Activated CD4-positive, alpha-beta T cell treated with anti-CD3 and anti-CD28 coated beads, Interleukin-2, amount 10 ng/mL, durations not matched to agents 24 days and 14 days (primary cell): ENCODE measurements around the gene GNAS-AS1. TPM values are rescaled to one million over a fixed set of nuclear protein-coding genes. Genes with fewer than 3 reads are reported as not detected.

Experiments used
- DNase-seq: peaks from one replicate; pipeline ENCODE4 v3.0.0; 2022
- H3K27ac Mint-ChIP-seq: one replicate; pipeline ENCODE4 v1.8.0; 2022; ENCODE audit warnings: mild to moderate bottlenecking, mixed read lengths
- H3K27me3 Mint-ChIP-seq: one replicate; pipeline ENCODE4 v1.8.0; 2022; ENCODE audit warnings: mixed read lengths
- H3K36me3 Mint-ChIP-seq: one replicate; pipeline ENCODE4 v1.8.0; 2022; ENCODE audit warnings: low read depth, mild to moderate bottlenecking, mixed read lengths
- H3K4me1 Mint-ChIP-seq: one replicate; pipeline ENCODE4 v1.8.0; 2021; ENCODE audit warnings: mixed read lengths
- H3K4me3 Mint-ChIP-seq: one replicate; pipeline ENCODE4 v1.8.0; 2022; ENCODE audit warnings: mild to moderate bottlenecking, moderate library complexity, mixed read lengths
- H3K9me3 Mint-ChIP-seq: one replicate; pipeline ENCODE4 v1.8.0; 2021; ENCODE audit warnings: mixed read lengths
- intact Hi-C: fragments of 100-400 bp; cut with micrococcal nuclease; formaldehyde crosslinking; loops from one replicate; pipeline ENCODE4 v1.15.1; 2023
- total RNA-seq: library from RNA; stranded (reverse); gene quantifications from 2 replicates; pipeline ENCODE4 v1.2.3, GENCODE V29; 2022

Gene GNAS-AS1
- total RNA-seq, 1 donor from 2014 or later, result 1.6 TPM

DNA sequence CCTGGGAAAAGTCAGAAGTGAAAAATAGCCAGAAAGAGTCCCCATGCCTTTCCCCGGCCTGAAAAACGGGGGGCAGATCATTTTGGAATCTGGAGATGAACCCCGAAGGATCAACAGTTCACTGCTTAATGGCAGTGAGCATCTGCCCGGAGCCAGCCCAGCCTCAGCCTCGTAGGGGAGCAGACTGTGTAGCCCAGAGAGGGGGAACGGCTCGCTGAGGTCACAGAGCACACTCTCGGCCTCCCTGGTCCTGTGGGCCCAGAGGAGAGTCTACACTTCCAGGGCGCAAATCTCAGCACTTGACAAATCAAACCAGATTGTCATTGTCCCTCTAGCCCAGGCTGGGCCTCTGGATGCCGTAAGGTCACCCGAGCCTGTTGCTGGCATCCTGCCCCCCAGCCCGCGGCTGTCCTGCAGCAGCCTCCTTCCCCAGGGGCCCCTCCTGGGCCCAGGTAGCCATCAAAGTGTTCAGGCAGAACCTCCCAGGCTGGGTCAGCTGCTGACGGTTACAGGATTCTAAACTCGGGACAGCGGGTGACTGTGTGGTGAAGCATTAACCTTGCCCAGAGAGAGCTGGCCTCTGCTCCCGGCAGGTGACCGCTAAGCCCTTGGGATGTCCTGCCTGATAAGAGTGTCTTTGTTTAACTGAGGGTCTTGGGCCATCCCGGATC, 56.1 kb downstream of the GNAS-AS1 start:
- H3K4me1 Mint-ChIP-seq, result no peaks in the 10 kb centered on the region
- no peak for DNase-seq
- H3K27me3 Mint-ChIP-seq, result peaks cover 10% of the 10 kb centered on the region
- no peak overlapping the region for H3K4me3 Mint-ChIP-seq
- intact Hi-C loops, result no loop called here
- H3K36me3 Mint-ChIP-seq, result no peaks in the 10 kb centered on the region
- H3K9me3 Mint-ChIP-seq, result no peaks in the 10 kb centered on the region
- H3K27ac Mint-ChIP-seq, result no peak overlapping the region

DNA sequence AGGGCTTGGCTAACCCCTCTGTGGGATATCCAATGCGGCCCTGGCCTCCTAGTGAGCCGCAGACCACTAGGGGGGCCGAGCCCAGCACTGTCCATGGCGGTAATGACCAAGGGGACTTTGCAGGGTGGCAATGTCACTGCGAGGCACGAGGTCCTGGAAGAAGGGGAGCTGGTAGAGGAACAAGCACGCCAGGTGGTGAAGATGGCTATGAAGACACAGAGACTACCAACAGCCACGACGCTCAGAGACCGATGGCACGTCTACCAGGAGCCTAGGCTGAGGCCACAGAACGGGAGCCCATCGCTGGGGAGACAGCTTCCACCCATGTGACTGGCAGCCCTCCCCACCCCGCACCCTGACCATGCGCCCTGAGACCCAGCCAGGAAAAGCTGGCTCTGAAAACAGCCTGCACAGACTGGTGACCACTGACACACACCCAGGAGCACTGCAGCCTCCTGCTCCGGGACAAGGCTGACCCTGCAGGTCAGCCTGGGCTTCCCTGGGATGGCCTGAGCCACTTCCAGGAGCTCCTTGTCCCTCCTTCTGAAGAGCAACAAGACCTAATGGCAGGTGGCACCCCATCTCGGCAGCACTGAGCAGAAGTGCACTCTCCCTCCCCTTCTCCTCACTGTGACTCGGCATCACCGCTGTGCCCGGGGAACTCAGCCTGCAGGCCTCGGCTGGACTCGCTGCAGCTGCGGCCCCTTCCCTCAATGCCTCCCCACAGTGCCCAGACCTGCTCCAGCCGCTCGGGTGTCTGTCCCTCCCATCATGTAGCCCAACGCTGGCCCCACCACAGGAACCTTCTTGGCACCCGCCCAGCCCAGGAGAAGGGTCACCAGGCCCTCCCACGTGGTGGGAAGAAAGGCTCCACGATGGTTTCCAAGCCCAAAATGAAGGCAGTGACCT, 56.9 kb downstream of the GNAS-AS1 start:
- Mint-ChIP-seq H3K27me3 (peaks cover 10% of the 10 kb centered on the region), H3K36me3 (no peaks in the 10 kb centered on the region), H3K4me1 (no peaks in the 10 kb centered on the region), H3K27ac (no peak overlapping the region), H3K4me3 (no peak overlapping the region), H3K9me3 (no peaks in the 10 kb centered on the region)
- no peak for DNase-seq
- intact Hi-C loops, result no loop called here

GRCh38 chr20:58792426-58792825, 58.3 kb downstream of the GNAS-AS1 start:
- Mint-ChIP-seq H3K27ac (no peak overlapping the region), H3K4me1 (no peaks in the 10 kb centered on the region), H3K27me3 (peaks cover 11% of the 10 kb centered on the region), H3K4me3 (no peak overlapping the region), H3K9me3 (no peaks in the 10 kb centered on the region), H3K36me3 (no peaks in the 10 kb centered on the region)
- intact Hi-C loops, result no loop called here
- DNase-seq, result no peak

DNA sequence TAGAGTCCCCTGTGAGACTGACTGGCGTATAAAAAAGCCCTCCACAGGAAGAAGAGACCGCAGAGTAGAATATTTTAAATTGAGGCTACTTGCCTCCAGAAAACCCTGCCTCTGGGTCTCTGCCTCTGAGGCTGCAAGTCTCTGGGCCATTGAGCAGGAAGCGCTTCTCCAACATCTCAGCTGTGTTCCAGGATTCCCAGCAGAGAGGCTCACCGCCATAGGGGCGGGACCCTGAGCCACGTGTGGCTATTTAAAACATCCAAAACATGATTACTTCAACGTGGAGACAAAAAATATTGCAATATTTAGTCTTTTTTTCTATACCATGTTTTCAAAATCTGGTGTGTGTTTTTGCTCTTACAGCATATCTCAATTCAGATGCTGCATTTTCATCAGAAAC, 59.4 kb downstream of the GNAS-AS1 start:
- no peak for DNase-seq
- peaks cover 11% of the 10 kb centered on the region for H3K27me3 Mint-ChIP-seq
- no peak overlapping the region for H3K27ac Mint-ChIP-seq
- no peaks in the 10 kb centered on the region for H3K4me1 Mint-ChIP-seq
- no peaks in the 10 kb centered on the region for H3K36me3 Mint-ChIP-seq
- no peak overlapping the region for H3K4me3 Mint-ChIP-seq
- no peaks in the 10 kb centered on the region for H3K9me3 Mint-ChIP-seq
- intact Hi-C loops, result no loop called here

DNA sequence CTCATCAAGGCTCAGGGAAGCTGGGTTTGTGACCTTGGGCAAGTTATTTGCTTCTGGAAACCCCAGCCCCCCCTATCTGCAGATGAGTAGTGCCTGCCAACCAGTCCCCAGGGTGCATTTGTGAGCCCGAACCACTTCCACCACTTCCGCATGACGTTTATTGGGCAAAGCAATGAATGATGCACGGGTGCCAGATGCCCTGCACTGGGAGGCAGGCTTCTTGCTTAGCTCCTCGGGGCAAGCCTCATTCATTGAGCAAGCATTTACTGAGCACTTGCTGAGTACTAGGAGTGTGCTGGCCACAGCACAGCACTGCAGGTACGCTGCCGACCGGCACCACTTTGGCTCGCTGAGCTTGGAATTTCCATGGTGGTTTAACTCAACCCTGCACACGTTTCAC, 60.2 kb downstream of the GNAS-AS1 start:
- DNase-seq, result no peak

DNA sequence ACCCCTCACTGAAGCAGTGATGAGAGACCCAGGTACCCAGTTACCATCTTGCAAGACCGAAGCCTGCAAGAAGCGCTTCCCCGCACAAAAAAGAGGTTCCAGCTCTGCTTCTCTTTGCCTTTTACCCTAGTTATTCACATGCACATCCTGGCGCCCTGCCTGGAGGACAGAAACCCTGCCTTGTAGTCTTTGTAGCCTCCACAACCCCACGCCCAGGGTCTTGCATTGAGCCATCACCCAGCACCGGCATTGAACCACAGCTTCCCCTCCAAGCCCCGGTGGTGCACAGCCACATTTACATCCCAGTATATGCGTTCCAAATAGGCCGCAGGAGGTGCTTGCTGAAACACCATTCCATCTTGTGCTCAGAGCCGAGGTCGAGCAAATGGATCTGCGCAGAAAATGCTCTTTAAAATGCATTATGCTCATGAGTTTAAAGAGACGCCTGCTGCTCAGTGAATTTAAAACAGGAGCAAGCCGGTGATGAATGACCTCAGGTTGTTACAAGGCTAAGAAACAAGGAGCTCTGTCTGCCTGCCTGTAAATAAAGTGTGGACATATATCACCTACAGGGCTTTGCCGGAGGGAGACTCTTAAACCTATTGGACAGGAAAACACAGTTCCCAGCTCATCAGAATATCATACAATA, 61.7 kb downstream of the GNAS-AS1 start:
- Mint-ChIP-seq H3K4me3 (no peak overlapping the region), H3K9me3 (no peaks in the 10 kb centered on the region), H3K36me3 (no peaks in the 10 kb centered on the region), H3K27me3 (peaks cover 11% of the 10 kb centered on the region), H3K4me1 (no peaks in the 10 kb centered on the region), H3K27ac (no peak overlapping the region)
- intact Hi-C loops, result no loop called here
- no peak for DNase-seq

More for the DNA sequence above, 60.2 kb downstream of the GNAS-AS1 start:
- intact Hi-C loops, result no loop called here
- Mint-ChIP-seq H3K27me3 (peaks cover 11% of the 10 kb centered on the region), H3K36me3 (no peaks in the 10 kb centered on the region), H3K4me3 (no peak overlapping the region), H3K9me3 (no peaks in the 10 kb centered on the region), H3K4me1 (no peaks in the 10 kb centered on the region), H3K27ac (no peak overlapping the region)

DNA sequence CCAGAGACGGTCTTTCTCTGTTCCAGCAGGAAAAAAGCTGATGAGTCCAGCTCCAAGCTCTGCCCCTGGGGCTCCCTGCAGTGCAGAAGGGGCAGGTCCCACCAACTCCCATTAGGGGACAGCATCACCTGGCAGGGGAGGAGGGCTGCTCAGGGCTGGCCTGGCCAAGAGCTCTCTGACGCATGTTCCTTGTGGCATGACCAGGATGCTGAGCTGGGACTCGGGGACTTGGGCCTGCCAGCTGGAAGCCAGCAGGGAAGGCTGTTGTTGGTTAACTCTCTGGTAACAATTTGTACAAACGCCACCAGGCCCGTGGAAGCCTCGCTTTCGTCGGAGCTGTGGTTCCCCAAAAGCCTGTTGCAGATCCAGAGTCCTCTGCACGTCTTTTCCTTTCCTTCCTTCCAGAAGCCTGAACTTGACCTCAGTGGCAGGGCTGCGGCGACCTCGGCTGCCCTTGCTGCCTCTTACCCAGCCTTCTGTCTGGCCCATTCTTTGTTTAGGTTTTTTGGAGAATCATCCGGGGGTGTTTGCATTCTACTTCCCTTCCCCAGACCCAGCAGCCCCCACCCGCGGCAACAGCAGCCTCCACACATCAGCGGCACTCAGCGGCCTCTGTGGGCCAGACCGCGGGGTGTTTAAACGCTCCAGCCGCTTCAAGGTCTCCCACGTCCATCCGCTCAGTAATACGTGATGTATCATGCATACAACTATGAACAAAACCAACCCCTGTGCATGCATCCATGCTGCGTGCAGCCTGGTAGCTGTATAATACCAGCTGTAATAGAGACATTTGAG, 63.3 kb downstream of the GNAS-AS1 start:
- Mint-ChIP-seq H3K27me3 (peaks cover 18% of the 10 kb centered on the region), H3K36me3 (no peaks in the 10 kb centered on the region), H3K27ac (no peak overlapping the region), H3K4me3 (no peak overlapping the region), H3K4me1 (no peaks in the 10 kb centered on the region), H3K9me3 (no peaks in the 10 kb centered on the region)
- intact Hi-C loops, result no loop called here
- DNase-seq, result no peak

GRCh38 chr20:58784321-58785074, 66.2 kb downstream of the GNAS-AS1 start:
- no peak overlapping the region for H3K4me3 Mint-ChIP-seq
- no peaks in the 10 kb centered on the region for H3K9me3 Mint-ChIP-seq
- no peak overlapping the region for H3K27ac Mint-ChIP-seq
- intact Hi-C loops, result no loop called here
- no peaks in the 10 kb centered on the region for H3K4me1 Mint-ChIP-seq
- no peaks in the 10 kb centered on the region for H3K36me3 Mint-ChIP-seq
- peaks cover 23% of the 10 kb centered on the region for H3K27me3 Mint-ChIP-seq
- no peak for DNase-seq

DNA sequence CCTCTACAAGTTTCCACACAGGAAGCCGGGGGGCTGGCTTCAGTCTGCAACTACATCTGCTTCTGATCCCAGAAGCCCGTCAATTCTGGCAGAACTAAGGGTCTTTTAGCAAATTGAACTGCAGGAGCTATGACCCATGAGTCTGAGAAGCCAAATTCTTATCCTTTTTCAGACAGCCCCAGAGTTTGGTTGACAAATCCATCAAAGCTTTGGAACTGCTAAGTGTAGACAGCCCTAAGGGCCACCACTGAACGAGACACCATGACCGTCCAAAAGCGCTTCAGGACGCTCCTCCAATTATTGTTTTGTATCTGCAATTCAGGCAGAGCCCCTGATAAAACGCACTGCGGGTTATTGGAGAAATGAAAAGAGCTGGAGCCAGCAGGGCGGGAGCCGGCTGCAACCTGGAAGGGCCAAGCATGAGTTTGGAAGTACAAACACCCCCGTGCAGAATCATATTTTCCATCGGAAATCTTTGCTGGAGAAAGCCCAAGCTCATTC, 67.1 kb downstream of the GNAS-AS1 start:
- no peak for DNase-seq
- H3K36me3 Mint-ChIP-seq, result no peaks in the 10 kb centered on the region
- intact Hi-C loops, result no loop called here
- H3K4me1 Mint-ChIP-seq, result no peaks in the 10 kb centered on the region
- peaks cover 23% of the 10 kb centered on the region for H3K27me3 Mint-ChIP-seq
- H3K9me3 Mint-ChIP-seq, result no peaks in the 10 kb centered on the region
- no peak overlapping the region for H3K4me3 Mint-ChIP-seq
- H3K27ac Mint-ChIP-seq, result no peak overlapping the region

GRCh38 chr20:58781138-58781537, 69.6 kb downstream of the GNAS-AS1 start:
- DNase-seq, result no peak
- no peak overlapping the region for H3K4me3 Mint-ChIP-seq
- H3K27ac Mint-ChIP-seq, result no peak overlapping the region
- H3K4me1 Mint-ChIP-seq, result no peaks in the 10 kb centered on the region
- intact Hi-C loops, result no loop called here
- no peaks in the 10 kb centered on the region for H3K36me3 Mint-ChIP-seq
- H3K9me3 Mint-ChIP-seq, result no peaks in the 10 kb centered on the region
- H3K27me3 Mint-ChIP-seq, result peaks cover 35% of the 10 kb centered on the region

DNA sequence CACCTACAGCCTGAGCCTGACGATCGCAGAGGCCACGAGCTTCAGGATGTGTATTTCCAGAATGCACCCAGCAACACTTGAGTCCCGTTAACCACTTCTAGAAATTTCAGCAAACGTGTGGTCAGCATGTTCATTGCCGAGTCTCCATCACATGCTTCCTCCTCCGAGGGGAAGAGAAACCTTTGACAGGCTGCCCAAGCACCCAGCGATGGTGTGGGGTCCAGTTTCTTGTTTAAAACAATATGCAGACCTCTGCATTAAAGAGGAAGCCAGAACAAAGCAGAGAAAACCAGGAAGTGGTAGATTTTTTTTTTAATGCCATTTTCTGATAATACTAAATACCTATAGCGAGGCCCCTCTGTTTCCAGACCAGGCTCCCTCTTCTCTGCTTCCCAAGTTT, 71.9 kb downstream of the GNAS-AS1 start:
- intact Hi-C loops, result no loop called here
- no peak for DNase-seq

DNA sequence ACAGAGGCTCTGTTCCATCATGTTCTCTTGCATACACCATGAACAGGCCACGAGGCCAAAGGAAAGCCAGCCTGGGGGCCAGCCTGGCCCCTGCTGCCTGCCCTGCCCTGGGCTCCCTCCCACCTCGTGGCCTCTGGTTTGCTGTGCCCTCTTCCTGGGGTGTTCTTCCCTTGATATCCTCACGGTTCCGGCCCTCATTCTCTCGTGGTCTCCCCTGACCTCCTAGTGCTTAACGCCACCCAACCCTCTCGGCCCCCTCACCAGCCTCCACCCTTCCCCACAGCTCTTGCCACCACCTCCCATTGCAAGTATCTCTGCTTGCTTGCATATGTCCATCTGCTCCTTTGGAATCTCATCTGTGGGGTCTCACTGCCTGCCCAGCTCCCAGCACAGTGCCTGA, 73.0 kb downstream of the GNAS-AS1 start:
- H3K4me1 Mint-ChIP-seq, result no peaks in the 10 kb centered on the region

More for the DNA sequence above, 71.9 kb downstream of the GNAS-AS1 start:
- no peaks in the 10 kb centered on the region for H3K4me1 Mint-ChIP-seq
- no peak overlapping the region for H3K27ac Mint-ChIP-seq
- H3K36me3 Mint-ChIP-seq, result no peaks in the 10 kb centered on the region
- no peak overlapping the region for H3K4me3 Mint-ChIP-seq
- peaks cover 36% of the 10 kb centered on the region for H3K27me3 Mint-ChIP-seq
- H3K9me3 Mint-ChIP-seq, result no peaks in the 10 kb centered on the region

DNA sequence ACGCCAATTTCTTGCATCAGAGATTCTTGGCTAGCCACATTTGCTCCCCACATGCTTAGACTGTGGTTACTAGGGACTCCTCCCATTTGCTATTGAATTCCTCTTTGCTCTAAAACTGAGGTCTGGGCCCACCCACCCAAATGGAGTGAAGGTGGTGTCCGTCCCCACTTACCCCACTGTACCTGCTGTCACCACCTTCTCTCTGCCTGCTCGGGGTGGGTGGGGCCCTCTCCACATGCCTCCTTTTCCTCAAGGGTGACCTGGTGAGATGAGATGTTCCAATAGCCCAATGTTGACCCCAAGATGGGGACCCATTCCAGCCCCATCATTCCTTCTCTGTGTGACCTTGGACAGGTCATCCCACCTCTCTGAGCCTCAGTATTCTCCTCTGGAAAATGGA, 74.6 kb downstream of the GNAS-AS1 start:
- Mint-ChIP-seq H3K4me1 (no peaks in the 10 kb centered on the region), H3K27me3 (peaks cover 33% of the 10 kb centered on the region), H3K27ac (no peak overlapping the region), H3K9me3 (no peaks in the 10 kb centered on the region), H3K36me3 (no peaks in the 10 kb centered on the region), H3K4me3 (no peak overlapping the region)
- intact Hi-C loops, result no loop called here
- DNase-seq, result no peak

More for the DNA sequence above, 73.0 kb downstream of the GNAS-AS1 start:
- Mint-ChIP-seq H3K27me3 (peaks cover 36% of the 10 kb centered on the region), H3K9me3 (no peaks in the 10 kb centered on the region), H3K36me3 (no peaks in the 10 kb centered on the region), H3K4me3 (no peak overlapping the region), H3K27ac (no peak overlapping the region)
- DNase-seq, result no peak
- intact Hi-C loops, result no loop called here
